WTC11 (cell line): ENCODE data around the gene DGCR2.

ENCODE experiments used
- AR ChIP-seq: fragments of 250-450 bp; sonication (Bioruptor Pico); IDR thresholded peaks from 2 replicates; pipeline ENCODE4 v1.9.0; 2021; ENCODE audit warnings: mild to moderate bottlenecking
- NFATC4 ChIP-seq: fragments of 250-450 bp; sonication (Bioruptor Pico); IDR thresholded peaks from 2 replicates; pipeline ENCODE4 v1.9.0; 2021; ENCODE audit warnings: mild to moderate bottlenecking
- OVOL2 ChIP-seq: fragments of 250-450 bp; sonication (Bioruptor Pico); IDR thresholded peaks from 2 replicates; pipeline ENCODE4 v1.9.0; 2021; ENCODE audit warnings: mild to moderate bottlenecking, borderline replicate concordance
- TCF7 ChIP-seq: sonication (generic); formaldehyde crosslinking; IDR thresholded peaks from 2 replicates; pipeline ENCODE4 v1.8.0; 2022; ENCODE audit warnings: mild to moderate bottlenecking, low read depth, missing genetic modification reagents, moderate library complexity
- TEAD4 ChIP-seq: sonication (generic); formaldehyde crosslinking; IDR thresholded peaks from 2 replicates; pipeline ENCODE4 v1.8.0; 2022; ENCODE audit warnings: mild to moderate bottlenecking, missing genetic modification reagents
- ZBTB21 ChIP-seq: sonication (generic); formaldehyde crosslinking; IDR thresholded peaks from 2 replicates; pipeline ENCODE4 v1.8.1; 2023; ENCODE audit warnings: mild to moderate bottlenecking, missing genetic modification reagents, borderline replicate concordance
- ZNF121 ChIP-seq: sonication (generic); formaldehyde crosslinking; IDR thresholded peaks from 2 replicates; pipeline ENCODE4 v1.8.0; 2023; ENCODE audit warnings: missing genetic modification reagents
- ZNF317 ChIP-seq: sonication (generic); formaldehyde crosslinking; IDR thresholded peaks from 2 replicates; pipeline ENCODE4 v1.8.1; 2023; ENCODE audit warnings: low read depth, mild to moderate bottlenecking, moderate library complexity, missing genetic modification reagents, borderline replicate concordance
- TF ChIP-seq, protein P1 (sequence below): fragments of 200-600 bp; IDR thresholded peaks from 2 replicates; pipeline ENCODE4 v1.8.0; 2022; ENCODE audit warnings: antibody characterized with exemption
- TF ChIP-seq, protein P2 (sequence below): sonication (generic); formaldehyde crosslinking; IDR thresholded peaks from 2 replicates; pipeline ENCODE4 v1.8.1; 2023; ENCODE audit warnings: mild to moderate bottlenecking, missing genetic modification reagents

DNA sequence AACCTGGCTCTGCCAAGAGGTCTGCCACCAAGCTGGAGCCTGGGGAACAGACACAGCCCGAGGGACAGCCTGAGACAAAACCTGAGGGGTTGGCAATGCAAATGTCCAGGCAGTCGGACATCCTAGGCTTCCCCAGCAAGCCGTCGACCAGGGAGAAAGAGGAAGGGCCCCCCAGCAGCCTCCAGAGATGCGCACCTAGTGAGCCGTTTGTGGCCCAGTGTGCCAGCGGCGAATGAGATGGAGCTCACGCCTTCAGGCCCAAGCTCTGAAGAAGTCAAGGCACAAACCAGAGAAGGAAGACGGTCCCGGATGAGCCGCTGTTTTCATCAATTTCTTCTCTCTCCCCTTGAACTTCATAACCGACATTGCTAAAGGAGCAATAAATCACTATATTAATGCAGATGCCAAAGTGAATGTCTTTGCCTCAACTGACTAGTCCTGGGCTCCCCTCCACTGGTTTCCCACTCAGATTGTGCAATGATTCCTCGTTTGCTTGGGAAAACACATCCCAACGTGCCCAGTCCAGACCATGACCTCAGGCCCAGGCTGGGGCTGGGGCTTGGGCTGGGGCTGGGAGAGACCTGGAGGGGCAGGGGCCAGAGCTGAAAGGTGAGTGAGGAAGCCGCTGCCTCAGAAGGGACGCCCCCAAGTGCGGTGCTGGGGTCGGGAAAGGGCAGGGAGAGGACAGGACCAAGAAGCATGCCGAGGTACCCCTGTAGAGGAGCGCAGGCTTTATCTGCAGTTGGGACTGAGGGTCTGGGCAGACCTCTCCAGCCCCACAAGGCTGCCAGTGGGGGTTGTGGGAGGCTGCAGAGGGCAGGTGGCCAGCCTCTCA, 3.5 kb upstream of the DGCR2 start:
- TF ChIP-seq OVOL2 (CRISPR knock-in tag), result no peak
- TF ChIP-seq, protein P1, sequence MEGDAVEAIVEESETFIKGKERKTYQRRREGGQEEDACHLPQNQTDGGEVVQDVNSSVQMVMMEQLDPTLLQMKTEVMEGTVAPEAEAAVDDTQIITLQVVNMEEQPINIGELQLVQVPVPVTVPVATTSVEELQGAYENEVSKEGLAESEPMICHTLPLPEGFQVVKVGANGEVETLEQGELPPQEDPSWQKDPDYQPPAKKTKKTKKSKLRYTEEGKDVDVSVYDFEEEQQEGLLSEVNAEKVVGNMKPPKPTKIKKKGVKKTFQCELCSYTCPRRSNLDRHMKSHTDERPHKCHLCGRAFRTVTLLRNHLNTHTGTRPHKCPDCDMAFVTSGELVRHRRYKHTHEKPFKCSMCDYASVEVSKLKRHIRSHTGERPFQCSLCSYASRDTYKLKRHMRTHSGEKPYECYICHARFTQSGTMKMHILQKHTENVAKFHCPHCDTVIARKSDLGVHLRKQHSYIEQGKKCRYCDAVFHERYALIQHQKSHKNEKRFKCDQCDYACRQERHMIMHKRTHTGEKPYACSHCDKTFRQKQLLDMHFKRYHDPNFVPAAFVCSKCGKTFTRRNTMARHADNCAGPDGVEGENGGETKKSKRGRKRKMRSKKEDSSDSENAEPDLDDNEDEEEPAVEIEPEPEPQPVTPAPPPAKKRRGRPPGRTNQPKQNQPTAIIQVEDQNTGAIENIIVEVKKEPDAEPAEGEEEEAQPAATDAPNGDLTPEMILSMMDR, result no peak
- no peak for TF ChIP-seq NFATC4 (CRISPR knock-in tag)
- TF ChIP-seq ZNF121 (CRISPR knock-in tag), result no peak
- no peak for TF ChIP-seq ZNF317 (CRISPR knock-in tag)
- TF ChIP-seq AR, result no peak
- no peak for TF ChIP-seq TCF7 (CRISPR knock-in tag)
- TF ChIP-seq, protein P2, sequence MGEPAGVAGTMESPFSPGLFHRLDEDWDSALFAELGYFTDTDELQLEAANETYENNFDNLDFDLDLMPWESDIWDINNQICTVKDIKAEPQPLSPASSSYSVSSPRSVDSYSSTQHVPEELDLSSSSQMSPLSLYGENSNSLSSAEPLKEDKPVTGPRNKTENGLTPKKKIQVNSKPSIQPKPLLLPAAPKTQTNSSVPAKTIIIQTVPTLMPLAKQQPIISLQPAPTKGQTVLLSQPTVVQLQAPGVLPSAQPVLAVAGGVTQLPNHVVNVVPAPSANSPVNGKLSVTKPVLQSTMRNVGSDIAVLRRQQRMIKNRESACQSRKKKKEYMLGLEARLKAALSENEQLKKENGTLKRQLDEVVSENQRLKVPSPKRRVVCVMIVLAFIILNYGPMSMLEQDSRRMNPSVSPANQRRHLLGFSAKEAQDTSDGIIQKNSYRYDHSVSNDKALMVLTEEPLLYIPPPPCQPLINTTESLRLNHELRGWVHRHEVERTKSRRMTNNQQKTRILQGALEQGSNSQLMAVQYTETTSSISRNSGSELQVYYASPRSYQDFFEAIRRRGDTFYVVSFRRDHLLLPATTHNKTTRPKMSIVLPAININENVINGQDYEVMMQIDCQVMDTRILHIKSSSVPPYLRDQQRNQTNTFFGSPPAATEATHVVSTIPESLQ (CRISPR knock-in tag), result no peak
- no peak for TF ChIP-seq ZBTB21 (CRISPR knock-in tag)
- TF ChIP-seq TEAD4 (CRISPR knock-in tag), result no peak
